GM06990 (cell line): ENCODE data around the gene ERMAP.

ENCODE experiments used
- DNase-seq: peaks from one replicate; pipeline ENCODE4 v3.0.0-alpha.2; 2011; ENCODE audit not compliant: insufficient read length; ENCODE audit errors: extremely low read depth
- H3K27me3 ChIP-seq: replicated peaks from 2 replicates; pipeline ENCODE4 v1.6.0; 2011; ENCODE audit warnings: low read length; ENCODE audit not compliant: control insufficient read depth, insufficient read depth
- H3K36me3 ChIP-seq: 2 replicates; pipeline ENCODE4 v1.5.1; 2011; ENCODE audit warnings: low read length; ENCODE audit not compliant: control insufficient read depth, insufficient read depth
- H3K4me3 ChIP-seq: replicated peaks from 2 replicates; pipeline ENCODE4 v1.5.1; 2011; ENCODE audit warnings: low read depth, mild to moderate bottlenecking, control low read depth, low read length
- CTCF ChIP-seq: IDR thresholded peaks from 2 replicates; pipeline ENCODE4 v1.5.1; 2011; ENCODE audit warnings: low read length, control low read depth, mild to moderate bottlenecking, inconsistent platforms; ENCODE audit not compliant: insufficient read depth, poor library complexity, severe bottlenecking

The ERMAP gene

GRCh38 chr1:42832641-42833240 lies 15.8 kb downstream of the ERMAP start:
- no peak for DNase-seq
- TF ChIP-seq CTCF, result no peak
- no peaks in the 10 kb centered on the region for H3K36me3 ChIP-seq
- no peak overlapping the region for H3K4me3 ChIP-seq
- no peaks in the 10 kb centered on the region for H3K27me3 ChIP-seq

- TF ChIP-seq CTCF, result no peak
- Histone ChIP-seq H3K36me3 (no peaks in the 10 kb centered on the region), H3K4me3 (no peak overlapping the region), H3K27me3 (no peaks in the 10 kb centered on the region)
- DNase-seq, result no peak
Measured at GRCh38 chr1:42833981-42834380, 17.1 kb downstream of the ERMAP start.

GRCh38 chr1:42834803-42835202 lies 17.9 kb downstream of the ERMAP start:
- no peaks in the 10 kb centered on the region for H3K36me3 ChIP-seq
- DNase-seq, result no peak

GRCh38 chr1:42835422-42835821 lies 18.5 kb downstream of the ERMAP start:
- Histone ChIP-seq H3K36me3 (no peaks in the 10 kb centered on the region), H3K4me3 (no peak overlapping the region), H3K27me3 (no peaks in the 10 kb centered on the region)
- no peak for DNase-seq
- TF ChIP-seq CTCF, result no peak

More at GRCh38 chr1:42834803-42835202, 17.9 kb downstream of the ERMAP start:
- no peak for TF ChIP-seq CTCF
- Histone ChIP-seq H3K4me3 (no peak overlapping the region), H3K27me3 (no peaks in the 10 kb centered on the region)

GRCh38 chr1:42837709-42838108 lies 20.8 kb downstream of the ERMAP start:
- no peaks in the 10 kb centered on the region for H3K36me3 ChIP-seq
- no peak for DNase-seq
- no peak for TF ChIP-seq CTCF
- H3K4me3 ChIP-seq, result no peak overlapping the region
- no peaks in the 10 kb centered on the region for H3K27me3 ChIP-seq

GRCh38 chr1:42838482-42839190 lies 21.7 kb downstream of the ERMAP start:
- no peak overlapping the region for H3K4me3 ChIP-seq
- H3K27me3 ChIP-seq, result no peaks in the 10 kb centered on the region

More at GRCh38 chr1:42838482-42839190, 21.7 kb downstream of the ERMAP start:
- no peak for DNase-seq
- H3K36me3 ChIP-seq, result no peaks in the 10 kb centered on the region
- no peak for TF ChIP-seq CTCF
